ENCODE data around the gene RALGPS1. TPM values are rescaled to one million over a fixed set of nuclear protein-coding genes. Genes with fewer than 3 reads are reported as not detected.

RALGPS1 gene
- total RNA-seq, 2 experiments from 2014 or later = 1.9 to 2.2 TPM

DNA sequence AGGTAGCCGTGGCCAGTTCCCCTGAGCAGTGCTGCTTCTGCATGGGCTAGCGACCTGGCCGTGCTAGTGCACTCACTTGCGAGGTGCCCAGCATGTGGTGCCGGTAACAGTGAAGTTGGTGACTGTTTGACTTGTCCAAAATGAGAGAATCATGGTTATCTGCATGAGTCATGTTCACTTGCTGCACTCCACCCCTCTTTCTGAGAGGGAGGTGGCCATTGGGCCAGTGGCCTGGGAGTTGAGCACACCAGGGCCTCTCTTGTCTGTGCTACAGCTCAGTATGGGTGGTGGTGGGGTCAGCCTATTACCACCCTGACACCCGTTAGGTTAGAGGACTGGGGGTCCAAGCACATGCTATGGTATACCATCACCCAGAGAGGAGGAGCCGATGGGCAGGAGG, 294.6 kb downstream of the RALGPS1 start:
- DNase-seq (no peak), ATAC-seq (no peak)
- Mint-ChIP-seq H3K27ac (no peak overlapping the region), H3K9me3 (no peaks in the 10 kb centered on the region), H3K36me3 (ENCODE audit: low read depth) (no peaks in the 10 kb centered on the region), H3K4me3 (no peak overlapping the region), H3K27me3 (no peaks in the 10 kb centered on the region), H3K4me1 (ENCODE audit: low read depth) (no peaks in the 10 kb centered on the region)
- ChIA-PET CTCF (interaction anchor here (1.0 to 1.1 kb wide), 2 partner anchors 16 to 244 kb away, joined by 3 read pairs; no protein-coding TSS in a partner anchor), POLR2A (no interaction called here)
- TF ChIP-seq, protein P1, sequence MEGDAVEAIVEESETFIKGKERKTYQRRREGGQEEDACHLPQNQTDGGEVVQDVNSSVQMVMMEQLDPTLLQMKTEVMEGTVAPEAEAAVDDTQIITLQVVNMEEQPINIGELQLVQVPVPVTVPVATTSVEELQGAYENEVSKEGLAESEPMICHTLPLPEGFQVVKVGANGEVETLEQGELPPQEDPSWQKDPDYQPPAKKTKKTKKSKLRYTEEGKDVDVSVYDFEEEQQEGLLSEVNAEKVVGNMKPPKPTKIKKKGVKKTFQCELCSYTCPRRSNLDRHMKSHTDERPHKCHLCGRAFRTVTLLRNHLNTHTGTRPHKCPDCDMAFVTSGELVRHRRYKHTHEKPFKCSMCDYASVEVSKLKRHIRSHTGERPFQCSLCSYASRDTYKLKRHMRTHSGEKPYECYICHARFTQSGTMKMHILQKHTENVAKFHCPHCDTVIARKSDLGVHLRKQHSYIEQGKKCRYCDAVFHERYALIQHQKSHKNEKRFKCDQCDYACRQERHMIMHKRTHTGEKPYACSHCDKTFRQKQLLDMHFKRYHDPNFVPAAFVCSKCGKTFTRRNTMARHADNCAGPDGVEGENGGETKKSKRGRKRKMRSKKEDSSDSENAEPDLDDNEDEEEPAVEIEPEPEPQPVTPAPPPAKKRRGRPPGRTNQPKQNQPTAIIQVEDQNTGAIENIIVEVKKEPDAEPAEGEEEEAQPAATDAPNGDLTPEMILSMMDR (IDR thresholded peaks at IDR 0.05) = no peak
- intact Hi-C loops (cut with micrococcal nuclease) = no loop called here

DNA sequence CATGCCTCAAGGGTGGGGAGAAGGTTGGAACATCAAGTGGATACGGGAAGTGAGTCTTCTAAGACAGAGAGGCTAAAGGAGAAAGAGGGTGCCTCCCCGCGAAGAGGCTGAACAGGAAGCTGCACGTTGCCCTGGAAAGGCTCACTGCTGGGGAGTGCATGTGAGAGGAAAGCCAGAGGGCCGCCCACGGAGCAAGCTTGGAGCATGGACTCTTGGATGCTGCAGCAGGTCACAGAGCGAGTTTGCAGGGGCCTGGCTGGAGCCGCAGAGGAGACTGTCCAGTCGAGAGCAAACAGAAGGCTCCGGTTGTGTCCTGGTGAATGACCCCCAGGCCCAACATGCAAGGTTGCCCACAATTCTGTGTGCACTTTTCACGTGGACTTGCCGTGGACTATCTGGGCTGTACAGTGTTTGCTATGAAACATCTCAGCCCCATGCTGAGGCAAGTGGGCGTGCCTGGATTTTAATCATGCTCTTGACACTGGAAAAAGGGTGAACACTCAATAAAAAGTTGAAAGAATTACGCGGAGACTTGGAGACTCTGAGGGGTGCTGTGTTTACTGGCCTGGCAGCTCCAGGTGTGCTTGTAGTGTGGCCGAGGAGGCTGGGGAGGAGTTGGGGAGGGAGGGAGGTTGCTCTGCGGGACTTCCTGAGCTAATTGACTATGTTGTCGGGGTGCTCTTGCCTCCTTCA, 295.5 kb downstream of the RALGPS1 start:
- Mint-ChIP-seq H3K4me3 (no peak overlapping the region), H3K9me3 (no peaks in the 10 kb centered on the region), H3K27me3 (no peaks in the 10 kb centered on the region), H3K4me1 (ENCODE audit: low read depth) (no peaks in the 10 kb centered on the region), H3K36me3 (ENCODE audit: low read depth) (no peaks in the 10 kb centered on the region), H3K27ac (no peak overlapping the region)
- intact Hi-C loops (cut with micrococcal nuclease) = no loop called here
- POLR2A ChIA-PET = no interaction called here
- no peak for DNase-seq
- ATAC-seq = no peak
- CTCF ChIA-PET = interaction anchor here (1.0 to 1.7 kb wide), 3 partner anchors 12 to 268 kb away, joined by 3 to 5 read pairs (median 4); no protein-coding TSS in a partner anchor
- TF ChIP-seq, protein P1 (IDR thresholded peaks at IDR 0.05) = no peak

DNA sequence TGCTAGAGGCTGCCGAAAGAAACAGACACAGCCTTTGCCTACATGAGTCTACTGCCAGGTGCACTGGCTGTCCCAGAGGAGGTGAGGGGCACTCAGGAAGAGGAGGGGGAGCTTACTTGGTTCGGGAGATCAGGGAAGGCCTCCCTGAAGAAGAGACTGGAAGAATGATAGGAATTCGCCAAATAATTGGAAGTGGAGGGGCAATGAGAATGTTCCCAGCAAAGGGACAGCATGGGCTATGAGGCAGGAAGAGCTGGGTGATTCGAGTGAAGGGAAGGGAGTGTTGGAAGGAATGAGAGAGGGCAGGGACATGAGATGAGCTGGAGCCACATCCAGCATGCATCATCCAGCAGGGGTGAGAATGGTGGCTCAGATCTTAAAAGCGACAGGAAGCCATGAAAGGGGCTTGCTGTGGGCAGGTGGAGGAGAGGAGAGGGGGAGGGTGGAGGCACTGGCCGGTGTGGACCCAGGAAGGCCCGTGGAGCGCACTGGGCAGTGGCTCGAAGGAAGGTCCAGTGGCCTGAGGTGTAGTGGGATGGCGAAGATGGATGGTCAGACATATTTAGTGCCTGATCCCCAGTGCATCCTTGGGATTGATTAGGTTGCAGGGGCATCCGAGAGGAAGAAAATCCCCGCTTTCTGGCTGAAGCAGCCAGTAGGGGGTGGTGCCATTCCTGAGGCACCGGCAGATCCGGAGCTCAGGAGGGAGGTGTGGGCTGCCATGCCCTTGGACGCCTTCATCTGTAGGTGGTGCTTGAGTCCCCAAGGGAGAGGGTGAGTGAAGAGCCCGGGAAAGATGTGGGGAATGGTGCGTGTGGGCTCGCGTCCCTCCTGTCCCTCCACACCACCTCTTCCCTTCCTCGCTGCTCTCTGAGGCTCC, 296.5 kb downstream of the RALGPS1 start:
- intact Hi-C loops (cut with micrococcal nuclease) = no loop called here
- CTCF ChIA-PET = interaction anchor here (1.3 to 1.7 kb wide), 2 partner anchors 13 to 269 kb away, joined by 4 to 5 read pairs; no protein-coding TSS in a partner anchor
- Mint-ChIP-seq H3K36me3 (ENCODE audit: low read depth) (no peaks in the 10 kb centered on the region), H3K9me3 (no peaks in the 10 kb centered on the region), H3K4me1 (ENCODE audit: low read depth) (no peaks in the 10 kb centered on the region), H3K27me3 (no peaks in the 10 kb centered on the region), H3K27ac (no peak overlapping the region), H3K4me3 (no peak overlapping the region)
- TF ChIP-seq, protein P1 (IDR thresholded peaks at IDR 0.05) = no peak
- POLR2A ChIA-PET = no interaction called here
- no peak for DNase-seq
- no peak for ATAC-seq

DNA sequence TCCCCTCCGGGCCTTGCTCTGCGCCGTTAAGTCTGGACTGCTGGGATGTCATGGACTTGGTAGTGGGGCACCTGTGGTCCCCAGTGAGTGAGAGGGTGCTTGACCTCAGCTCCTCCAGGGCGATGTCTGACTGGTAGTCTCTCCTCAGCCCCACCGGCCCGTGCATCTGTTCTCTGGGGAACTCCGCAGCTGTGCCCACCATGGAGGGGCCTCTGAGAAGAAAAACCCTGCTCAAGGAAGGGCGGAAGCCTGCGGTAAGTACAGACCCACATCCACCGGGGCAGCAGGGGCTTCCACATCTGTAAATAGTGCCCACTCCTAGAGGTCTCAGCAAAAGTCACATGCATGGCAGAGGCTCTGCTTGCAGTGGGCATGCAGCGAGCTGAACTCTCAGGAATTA, 297.4 kb downstream of the RALGPS1 start:
- no peak overlapping the region for H3K4me3 Mint-ChIP-seq
- TF ChIP-seq, protein P1 (IDR thresholded peaks at IDR 0.05) = no peak
- POLR2A ChIA-PET = no interaction called here
- no peaks in the 10 kb centered on the region for H3K27me3 Mint-ChIP-seq
- ATAC-seq (no peak), DNase-seq (no peak)
- no peaks in the 10 kb centered on the region for H3K9me3 Mint-ChIP-seq
- intact Hi-C loops (cut with micrococcal nuclease) = no loop called here
- no peaks in the 10 kb centered on the region for H3K4me1 Mint-ChIP-seq (ENCODE audit: low read depth)
- H3K27ac Mint-ChIP-seq = no peak overlapping the region
- H3K36me3 Mint-ChIP-seq (ENCODE audit: low read depth) = no peaks in the 10 kb centered on the region
- CTCF ChIA-PET = interaction anchor here (2.2 kb wide), 1 partner anchor 247 kb away, joined by 4 read pairs; no protein-coding TSS in a partner anchor

DNA sequence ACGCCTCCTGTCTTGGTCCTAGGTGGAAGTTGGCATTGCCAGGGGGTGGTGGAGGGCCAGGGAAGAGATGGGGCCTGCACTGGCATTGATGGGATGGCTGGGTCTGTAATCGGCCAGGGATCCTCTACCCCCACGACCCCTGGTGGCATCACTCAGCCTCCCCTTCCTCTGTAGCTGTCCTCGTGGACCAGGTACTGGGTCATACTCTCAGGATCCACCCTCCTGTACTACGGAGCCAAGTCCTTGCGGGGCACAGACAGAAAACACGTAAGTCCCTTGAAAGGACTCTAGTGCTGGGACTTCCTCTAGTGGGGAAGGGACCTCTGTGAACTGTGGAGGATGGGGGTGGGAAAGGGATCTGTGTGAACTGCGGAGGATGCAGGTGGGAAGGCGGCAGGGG, 297.9 kb downstream of the RALGPS1 start:
- Mint-ChIP-seq H3K9me3 (no peaks in the 10 kb centered on the region), H3K27ac (no peak overlapping the region), H3K4me1 (ENCODE audit: low read depth) (no peaks in the 10 kb centered on the region), H3K4me3 (no peak overlapping the region), H3K27me3 (no peaks in the 10 kb centered on the region), H3K36me3 (ENCODE audit: low read depth) (no peaks in the 10 kb centered on the region)
- ATAC-seq = no peak
- CTCF ChIA-PET = interaction anchor here (1.2 to 2.2 kb wide), 3 partner anchors 12 to 247 kb away, joined by 3 to 4 read pairs (median 4); no protein-coding TSS in a partner anchor
- intact Hi-C loops (cut with micrococcal nuclease) = no loop called here
- DNase-seq = no peak
- TF ChIP-seq, protein P1 (IDR thresholded peaks at IDR 0.05) = no peak
- POLR2A ChIA-PET = no interaction called here
